NOMO-1 (cell line): ENCODE measurements around the gene XIAP.
"Not testable (repeated sequence)": the region's sequence is repeated elsewhere in the genome, so short reads cannot be mapped to it uniquely, and the experiment has no call there.

ENCODE experiments used
- DNase-seq, 2 experiments: peaks; one replicate each; lab custom pipeline; 2025; ENCODE audit not compliant: unreplicated experiment in 2 of 2; lab: John Stamatoyannopoulos, UW

XIAP gene

DNA sequence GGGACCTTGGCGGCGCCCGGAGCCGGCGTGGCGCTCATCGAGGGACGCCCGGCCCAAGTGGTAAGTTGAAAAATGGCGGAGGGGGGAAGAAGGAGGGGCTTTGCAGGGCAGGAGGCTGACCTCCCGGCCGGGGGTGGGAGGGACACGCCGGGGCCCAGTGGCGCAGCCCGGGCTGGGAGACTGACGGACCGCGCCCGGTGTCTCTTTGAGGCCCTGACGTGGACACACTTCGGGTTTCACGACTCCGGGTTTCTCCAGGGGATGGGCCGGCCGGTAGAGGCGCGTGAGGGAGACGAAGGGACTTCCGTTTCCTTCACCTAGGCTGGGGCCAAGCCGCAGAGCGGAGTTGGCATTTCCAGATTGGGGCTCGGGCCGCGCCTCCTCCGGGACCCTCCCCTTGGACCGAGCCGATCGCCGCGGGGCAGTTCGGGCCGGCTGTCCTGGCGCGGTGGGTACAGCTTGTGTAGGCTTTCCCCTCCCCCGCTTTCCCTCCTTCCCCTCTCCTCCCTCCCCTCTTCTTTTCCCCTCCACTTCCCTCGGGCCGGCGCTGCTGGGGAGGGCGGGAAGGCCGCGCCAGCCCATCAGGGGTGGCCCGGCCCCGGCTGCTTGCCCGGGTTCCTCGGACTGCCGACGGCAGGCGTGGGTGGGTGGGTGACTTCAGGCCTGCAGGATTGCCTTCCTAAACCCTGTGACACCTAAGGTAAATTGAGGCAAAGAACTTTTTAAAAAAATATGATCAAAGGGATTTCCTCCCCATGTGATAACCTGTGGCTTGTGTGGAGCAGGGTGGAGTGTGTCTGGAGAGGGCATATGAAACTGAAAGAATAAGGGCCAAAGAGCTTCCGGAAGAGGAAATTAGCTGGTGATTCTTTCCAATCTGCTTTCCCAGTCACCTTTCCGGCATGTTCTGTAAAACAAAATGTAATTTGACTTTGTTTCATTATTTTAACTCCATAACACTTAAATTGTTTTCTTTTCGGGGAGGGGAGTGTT, at the start of gene XIAP:
Gene XIAP, plus strand, starts transcription at position 208 of the 993 bp plus-strand sequence. CDS start 25,610 bp downstream, outside the sequence.
- DNase-seq, result peak; percentile 64 to 81

DNA sequence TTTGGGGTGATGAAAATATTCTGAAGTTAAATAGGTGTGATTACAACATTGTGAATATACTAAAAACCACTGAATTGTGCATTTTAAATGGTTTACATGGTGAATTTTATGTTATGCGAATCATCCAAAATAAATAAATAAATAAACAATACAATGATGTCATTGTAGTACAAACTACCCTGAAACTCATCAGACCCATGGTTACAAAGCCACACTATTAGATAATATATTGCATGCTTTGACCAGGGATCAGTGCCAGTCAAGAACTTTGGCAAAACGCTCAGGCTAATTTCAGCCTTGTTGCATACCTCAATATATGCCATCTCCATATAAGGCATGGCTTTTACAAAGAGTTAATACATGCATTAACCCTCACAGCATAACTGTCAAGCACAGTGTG, 45.5 kb upstream of the XIAP start:
- DNase-seq, result no peak

DNA sequence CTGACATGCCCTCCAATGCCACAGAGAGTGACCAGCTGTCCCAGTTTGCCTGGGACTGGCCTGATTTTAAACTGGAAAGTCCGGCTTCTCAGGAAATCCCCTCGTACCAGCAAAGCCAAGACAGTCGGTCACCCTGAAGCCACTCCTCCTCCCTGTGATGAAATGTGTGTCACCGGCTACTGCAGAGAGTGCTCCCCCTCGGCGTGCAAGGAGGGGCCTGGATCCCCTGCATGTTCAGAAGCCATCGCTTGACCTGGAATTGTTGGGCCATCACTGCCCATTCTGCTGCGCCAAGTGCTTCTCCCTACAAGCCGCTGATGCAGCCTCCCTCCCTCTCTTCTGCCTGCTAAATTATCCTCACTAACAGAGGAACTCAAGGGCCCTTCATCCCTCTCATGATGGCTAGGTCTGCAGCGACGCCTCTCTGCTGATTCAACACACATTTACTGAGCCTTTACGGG, 44.9 kb upstream of the XIAP start:
- DNase-seq, result not testable (repeated sequence)

DNA sequence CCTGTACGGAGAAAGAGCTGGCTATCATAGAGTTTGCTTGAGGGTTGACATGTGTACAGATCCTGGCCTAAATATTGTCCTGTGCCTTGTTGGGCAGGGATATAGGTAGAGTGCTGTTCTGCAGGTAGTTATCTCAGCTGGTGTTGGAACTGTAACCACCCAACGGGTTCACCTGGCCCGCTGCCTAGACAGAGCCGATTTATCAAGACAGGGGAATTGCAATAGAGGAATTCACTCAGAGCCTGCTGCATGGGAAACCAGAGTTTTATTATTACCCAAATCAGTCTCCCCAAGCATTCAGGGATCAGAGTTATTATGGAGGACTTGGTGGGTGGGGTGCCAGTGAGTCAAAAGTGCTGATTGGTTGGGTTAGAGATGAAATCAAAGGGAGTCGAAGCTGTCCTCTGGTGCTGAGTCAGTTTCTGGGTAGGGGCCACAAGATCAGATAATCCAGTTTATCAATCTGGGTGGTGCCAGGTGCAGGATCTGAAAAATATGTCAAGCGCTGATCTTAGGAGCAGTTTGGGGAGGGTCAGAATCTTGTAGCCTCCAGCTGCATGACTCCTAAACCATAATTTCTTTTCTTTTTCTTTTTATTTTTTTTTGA, 42.5 kb upstream of the XIAP start:
- no peak for DNase-seq

DNA sequence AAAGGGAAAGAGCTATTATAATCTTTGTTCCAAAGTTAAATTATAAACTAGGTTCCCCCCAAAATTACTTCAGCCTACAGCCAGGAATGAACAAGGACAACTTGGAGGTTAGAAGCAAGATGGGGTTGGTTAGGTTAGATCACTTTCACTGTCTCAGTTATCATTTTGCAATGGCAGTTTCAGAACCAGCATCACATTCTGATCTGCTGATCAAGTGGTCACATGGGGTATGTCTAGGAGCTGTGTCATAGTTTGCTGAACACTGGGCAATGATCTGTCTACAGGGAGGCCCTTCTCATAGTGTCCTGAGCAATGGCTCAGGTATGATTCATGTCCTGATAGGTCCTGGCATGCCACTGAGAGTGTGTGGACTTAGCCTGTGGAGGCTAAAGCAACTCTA, 41.6 kb upstream of the XIAP start:
- DNase-seq, result no peak

DNA sequence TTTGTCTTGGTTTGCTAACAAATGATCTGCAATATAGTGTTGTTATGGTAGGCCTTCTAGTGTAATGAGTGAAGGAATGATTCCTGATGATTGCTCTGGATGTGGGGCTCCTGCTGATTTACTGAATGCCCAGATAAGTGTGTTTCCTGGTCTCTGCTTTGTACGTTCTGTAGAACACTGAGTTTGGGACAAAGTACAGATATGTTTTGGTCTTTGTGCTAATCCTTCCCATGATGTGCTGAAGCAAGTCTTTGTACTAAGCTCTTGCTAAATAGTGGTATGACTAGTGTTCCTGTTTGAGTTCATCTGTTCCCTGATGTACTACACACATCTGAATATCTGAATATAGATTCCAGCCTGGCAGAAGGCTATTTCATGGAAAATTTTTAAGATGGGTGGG, 36.9 kb upstream of the XIAP start:
- DNase-seq, result no peak

DNA sequence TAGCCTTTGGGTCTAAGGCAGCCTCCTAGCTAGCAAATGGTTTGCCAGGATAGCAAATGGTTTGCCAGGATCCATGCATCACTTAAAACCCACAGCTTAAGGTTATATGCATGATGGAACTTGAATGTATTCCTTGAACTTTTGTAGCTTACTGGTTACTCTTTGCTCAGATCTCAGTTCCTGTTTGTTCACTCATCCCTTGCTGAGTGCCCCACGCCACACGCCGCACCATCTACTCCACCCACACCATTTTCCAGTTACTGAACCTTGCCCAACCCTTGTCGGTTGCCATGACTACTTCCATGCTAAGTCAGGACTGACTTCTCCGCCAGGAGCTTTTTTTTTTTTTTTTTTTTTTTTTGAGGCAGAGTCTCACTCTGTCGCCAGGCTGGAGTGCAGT, 29.5 kb upstream of the XIAP start:
- peak; percentile 70 to 80 for DNase-seq

DNA sequence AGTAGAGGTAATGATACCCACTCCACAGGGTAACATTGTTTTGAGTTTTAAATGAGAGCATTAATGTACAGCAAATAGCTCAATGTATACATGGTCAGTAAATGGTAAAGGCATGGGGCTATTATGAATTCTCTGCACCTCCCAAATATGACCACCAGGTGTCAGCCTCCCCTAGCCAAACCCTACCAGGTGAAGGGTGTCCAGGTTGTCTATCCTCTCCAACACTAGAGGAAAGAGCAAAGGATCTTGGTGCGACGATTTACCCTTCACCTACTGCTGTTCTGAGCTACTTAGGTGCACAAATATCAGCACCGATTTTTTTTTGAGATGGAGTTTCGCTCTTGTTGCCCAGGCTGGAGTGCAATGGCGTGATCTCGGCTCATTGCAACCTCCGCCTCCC, 26.5 kb upstream of the XIAP start:
- peak; percentile 47 to 50 for DNase-seq

DNA sequence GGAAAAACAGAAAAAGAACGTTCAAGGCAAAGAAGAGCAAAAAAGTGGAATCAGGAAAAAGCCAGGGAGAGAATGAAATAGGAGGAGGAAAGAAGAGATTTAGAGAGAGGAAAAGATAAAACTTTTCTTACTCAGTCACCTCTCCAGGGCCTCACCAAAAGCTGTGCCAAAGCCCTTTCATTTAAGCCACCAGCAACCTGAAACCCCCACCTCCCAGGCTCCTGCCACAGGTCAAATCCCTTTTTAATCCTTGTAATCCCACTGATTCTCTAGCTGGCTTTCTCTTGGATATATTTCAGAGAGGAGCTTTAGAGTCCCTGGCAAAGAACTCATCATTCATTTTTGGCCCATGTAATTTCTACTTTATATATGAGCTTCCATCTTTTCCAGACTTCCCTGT, 25.7 kb upstream of the XIAP start:
- no peak for DNase-seq

DNA sequence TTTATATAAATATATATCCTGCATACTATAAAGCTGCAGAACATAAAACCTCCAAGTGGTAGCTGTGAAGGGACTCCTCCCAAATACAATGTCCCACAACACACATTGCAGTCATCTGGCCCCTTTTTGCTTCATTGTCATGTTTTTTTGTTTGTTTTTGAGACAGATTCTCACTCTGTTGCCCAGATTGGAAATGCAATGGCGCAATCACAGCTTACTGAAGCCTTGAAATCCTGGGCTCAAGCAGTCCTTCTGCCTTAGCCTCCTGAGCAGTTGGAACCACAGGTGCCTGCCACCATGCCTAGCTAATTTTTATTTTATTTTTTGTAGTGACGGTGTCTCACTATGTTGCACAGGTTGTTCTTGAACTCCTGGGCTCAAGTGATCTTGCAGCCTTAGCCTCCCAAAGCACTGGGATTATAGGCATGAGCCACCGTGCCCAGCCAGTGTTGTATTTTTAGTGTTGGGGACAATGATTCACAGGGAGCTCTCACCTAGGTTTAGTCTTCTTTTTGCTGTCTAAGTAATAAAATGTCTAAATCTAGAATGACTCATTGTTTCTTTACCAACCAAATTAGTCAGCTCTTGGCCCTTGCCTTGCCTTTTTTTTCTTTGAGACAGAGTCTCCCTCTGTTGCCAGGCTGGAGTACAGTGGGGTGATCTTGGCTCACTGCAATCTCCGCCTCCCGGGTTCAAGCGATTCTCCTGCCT, 24.0 kb upstream of the XIAP start:
- peak; percentile 15 to 54 for DNase-seq

DNA sequence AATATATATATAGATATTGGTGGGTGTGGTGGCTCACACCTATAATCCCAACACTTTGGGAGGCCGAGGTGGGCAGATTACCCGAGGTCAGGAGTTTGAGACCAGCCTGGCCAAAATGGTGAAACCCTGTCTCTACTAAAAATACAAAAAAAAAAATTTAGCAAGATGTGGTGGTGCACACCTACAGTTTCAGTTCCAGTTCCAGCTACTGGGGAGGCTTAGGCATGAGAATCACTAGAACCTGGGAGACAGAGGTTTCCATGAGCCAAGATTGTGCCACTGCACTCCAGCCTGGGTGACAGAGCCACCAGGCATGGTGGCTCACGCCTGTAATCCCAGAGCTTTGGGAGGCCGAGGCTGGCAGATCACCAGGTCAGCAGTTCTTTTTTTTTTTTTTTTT, 14.7 kb upstream of the XIAP start:
- not testable (repeated sequence) for DNase-seq

DNA sequence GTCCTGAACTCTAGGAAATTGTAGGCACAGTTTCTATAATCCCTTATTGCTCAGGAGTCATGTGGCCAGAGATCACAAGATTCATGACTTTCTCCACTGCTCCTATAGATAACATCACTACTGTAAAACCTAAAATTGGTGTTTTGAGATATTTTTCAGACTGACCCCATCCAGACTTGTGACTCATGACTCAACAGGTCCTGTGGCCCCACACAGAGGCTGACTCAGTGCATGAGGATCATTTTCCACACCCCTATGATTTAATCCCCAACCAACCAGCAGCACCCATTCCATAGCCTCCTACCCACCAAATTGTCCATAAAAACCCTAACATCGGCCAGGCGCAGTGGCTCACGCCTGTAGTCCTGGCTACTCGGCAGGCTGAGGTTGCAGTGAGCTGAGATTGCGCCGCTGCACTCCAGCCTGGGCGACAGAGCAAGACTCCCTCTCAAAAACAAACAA, 13.2 kb upstream of the XIAP start:
- DNase-seq, result no peak

DNA sequence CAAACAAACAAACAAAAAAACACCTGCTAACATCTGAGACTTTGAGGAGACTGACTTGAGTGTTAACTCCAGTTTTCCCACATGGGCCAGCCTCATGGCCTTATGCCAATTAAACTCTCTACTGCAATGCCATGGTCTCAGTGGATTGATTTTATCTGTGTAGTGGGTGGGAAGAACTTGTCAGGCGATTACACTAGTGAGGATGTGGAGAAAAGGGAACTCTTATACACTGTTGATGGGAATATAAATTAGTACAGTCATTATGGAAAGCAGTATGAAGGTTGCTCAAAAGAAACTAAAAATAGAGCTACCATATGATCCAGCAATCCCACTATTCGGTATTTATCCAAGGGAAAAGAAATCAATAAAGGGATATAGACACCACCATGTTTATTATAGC, 12.8 kb upstream of the XIAP start:
- DNase-seq, result no peak

DNA sequence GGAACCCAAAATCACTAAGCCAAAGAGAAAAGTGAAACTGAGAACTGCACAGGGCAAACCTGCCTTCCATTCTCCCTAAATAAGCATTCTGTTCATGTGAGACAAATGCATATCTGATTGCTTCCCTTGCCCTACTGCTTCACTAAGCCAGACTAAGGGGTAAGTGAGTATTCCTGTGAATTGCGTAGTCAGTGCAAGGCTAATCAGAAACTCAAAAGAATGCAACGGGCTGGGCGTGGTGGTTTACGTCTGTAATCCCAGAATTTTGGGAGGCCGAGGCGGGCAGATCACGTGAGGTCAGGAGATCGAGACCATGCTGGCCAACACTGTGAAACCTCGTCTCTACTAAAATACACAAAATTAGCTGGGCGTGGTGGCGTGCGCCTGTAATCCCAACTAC, 10.8 kb upstream of the XIAP start:
- no peak for DNase-seq

DNA sequence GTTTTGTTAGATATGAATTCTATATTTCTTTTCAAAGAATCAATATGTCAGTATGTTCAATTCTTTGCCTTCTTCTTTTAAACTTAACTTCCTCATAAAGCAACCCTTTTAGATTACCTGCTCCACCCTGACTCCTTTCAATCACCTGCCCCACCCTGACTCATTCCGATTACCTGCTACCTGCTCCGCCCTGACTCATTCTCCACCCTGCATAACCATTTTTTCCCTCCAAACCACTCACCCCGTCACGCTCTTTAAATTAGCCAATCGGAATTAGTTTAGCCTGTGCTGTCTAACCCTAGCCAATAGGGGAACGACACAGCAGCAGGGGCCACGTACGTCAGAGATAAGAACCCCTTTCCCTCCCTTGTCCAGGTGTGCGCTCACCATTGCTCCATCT, 9.9 kb upstream of the XIAP start:
- not testable (repeated sequence) for DNase-seq

DNA sequence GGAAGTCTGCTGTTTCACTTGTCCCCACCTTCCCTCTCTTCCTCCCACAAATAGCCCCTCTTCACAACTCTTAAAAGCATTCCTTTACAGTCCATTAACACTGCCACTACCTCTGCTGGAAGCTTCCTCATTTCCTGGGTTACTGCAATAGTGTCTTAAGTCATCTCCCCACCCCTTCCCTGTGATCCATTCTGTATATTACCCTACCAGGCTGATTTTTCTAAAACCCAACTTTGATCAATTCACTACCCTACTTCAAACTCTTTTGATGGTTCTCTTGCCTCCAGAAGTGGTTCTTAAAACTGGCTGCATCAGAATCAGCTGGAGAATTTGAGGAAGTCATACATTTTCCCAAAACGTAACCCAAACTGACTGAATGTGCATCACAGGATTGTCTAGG, 8.8 kb upstream of the XIAP start:
- peak in 1 of 2 experiments; percentile 11 for DNase-seq

DNA sequence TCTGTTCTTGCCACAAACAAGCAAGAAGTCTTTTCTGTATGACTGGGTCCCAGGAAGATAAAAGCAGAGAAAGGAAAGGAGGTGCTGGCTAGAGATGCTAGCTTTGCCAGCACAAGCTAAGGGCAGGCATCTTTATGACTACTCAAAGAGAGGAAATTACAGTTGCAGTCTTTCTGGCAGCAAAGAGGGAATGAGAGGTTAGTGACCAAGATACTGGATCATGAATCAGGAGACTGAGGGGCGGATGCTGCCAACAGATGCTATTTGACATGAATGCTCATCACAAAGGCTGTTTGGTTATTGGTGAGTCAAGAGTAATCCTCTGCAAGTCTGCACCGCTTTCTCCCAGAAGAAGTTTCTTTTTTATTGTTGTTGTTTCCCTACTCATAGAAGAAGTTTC, 5.5 kb upstream of the XIAP start:
- DNase-seq, result no peak

DNA sequence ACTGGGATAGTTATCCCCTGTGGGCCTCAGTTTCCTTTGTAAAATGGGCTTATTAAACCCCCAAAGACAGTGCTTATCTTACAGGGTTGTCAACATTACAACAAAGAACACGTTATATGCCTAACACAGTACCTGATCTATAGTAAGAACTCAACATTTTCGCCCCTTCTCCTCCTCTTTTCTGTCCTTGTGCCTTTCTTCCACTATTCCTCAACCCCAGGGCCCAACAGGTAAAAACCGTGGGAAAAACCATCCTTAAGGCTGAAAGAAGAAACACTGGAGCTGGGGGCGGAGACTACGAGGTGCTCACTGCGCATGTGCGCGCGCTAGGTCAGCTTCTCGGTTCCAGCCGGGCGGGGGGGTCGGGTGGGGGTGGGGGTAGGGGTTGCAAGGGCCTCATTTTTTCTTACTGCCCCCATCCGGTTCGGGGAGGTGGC, 426 bp upstream of the XIAP start:
- DNase-seq, result peak; percentile 63 to 79

DNA sequence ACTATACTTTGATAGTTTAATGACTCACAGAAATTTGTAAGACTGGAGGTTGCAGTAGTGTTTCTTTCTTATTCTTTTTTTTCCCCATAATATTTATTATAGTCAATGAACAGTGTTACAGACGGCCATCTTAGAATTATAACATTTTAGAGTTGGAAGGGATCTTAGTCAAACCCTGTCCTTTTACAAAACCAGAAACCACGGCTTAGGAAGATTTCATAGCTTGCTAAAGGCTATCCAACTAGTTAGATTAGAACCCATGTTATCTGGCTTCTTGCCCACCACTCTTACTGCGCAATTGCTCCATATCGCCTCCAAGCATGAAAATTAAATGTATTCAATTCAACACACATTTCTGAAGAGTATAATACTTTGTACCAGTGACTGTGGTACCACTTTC, 1.1 kb downstream of the XIAP start:
- DNase-seq, result no peak

DNA sequence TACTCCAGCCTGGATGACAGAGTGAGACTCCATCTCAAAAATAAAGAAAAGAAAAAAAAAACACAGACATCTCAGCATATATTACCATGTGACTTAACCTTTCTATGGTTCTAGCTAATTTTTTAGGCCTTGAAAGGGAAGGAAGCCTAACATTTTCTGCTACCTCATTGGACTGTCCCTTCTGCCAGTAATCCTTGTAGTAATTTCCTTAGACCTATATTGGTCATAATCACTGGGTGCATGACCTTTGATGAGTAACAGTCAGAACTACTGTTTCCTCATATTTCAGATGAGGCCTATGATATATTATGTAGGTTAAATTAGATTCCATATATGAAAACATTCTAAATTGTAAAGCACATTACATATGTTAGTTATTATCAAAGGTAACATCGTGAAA, 9.6 kb downstream of the XIAP start:
- DNase-seq, result peak in 1 of 2 experiments; percentile 60

DNA sequence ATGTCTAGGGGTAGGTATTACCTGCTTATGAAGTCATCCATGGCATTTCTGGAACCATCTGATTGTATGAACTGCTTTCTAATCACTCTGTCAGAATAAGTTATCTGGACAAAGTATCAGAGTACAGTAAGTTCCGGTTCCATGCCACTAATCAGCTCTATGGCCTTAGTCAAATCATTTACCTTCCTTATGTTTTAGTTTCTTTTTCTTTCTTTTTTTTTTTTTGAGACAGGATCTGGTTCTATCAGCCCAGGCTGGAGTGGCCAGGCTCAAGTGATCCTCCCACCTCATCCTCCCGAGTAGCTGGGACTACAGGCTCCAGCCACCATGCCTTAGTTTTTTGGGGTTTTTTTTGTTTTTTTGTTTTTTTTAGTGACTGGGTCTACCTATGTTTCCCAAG, 11.5 kb downstream of the XIAP start:
- DNase-seq, result no peak
